Urothelium cell line (cell line): ENCODE measurements around the gene DEDD2.
A peak's percentile ranks its signal among the peaks of the same experiment; 100 is the strongest.

Experiments used
- DNase-seq: peaks from one replicate; pipeline ENCODE4 v3.0.0; 2011; ENCODE audit warnings: low spot score, mixed read lengths
- FAIRE-seq: peaks from 2 replicates; lab custom pipeline; 2011; peaks lifted over from hg19 to GRCh38; lab: Jason Lieb, UNC

Gene DEDD2

DNA sequence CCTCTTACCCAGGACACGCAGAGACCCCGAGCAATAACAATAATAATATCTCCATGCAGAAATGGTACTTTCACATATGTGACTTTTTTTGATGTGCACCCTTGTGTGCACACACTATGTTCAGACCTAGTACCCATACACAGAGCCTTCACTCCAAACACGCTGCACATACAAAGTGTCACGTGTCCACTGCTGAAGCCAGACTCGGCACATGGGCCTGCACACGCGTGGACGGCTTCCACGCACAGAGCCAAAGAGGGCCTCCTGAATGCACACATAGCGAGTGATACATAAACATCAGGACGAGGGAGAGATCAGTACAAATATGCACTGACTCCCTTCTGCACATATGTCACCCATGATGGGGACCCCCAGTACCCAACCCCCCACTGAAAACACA is 43.3 kb downstream of the DEDD2 start:
- DNase-seq: no peak
- FAIRE-seq: peak; percentile 72

DNA sequence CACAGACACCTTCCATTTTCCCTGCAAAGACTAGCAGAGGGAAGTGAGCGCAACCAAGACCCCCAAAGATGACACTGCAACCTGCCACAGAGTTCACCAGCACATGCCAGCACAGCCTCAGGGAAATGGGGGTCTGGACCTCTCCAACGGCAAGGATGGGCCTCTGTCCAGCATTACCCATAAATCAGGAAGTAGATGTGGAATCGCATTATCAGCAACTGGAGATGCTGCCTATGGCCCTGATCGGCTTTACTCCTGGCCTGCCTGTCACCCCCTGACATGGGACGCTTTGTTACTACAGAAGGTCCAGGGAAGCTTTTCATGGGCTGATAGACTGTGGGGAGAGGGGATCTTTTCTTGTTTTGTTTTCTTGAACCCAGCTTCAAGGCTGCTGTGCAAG is 43.8 kb downstream of the DEDD2 start:
- DNase-seq (no peak), FAIRE-seq (no peak)

DNA sequence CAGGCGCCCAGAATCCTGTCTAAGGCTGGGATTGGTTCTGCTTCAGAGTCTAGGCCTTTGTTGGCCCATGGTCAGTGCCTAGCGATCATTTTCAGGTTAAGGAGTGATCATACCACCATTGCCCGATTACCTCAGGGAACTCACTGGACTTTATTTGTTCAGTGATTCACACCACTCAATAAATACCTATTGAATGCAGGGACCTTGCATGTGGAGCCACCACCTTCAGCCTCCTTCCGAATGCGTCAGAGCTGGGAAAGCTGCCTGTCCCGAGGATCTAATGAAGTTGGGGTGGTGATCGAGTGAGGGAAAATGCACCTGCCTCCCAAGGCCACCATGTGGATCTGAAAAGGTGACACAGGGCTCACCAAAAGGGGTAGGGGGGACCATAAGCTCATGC is 45.2 kb downstream of the DEDD2 start:
- FAIRE-seq (no peak), DNase-seq (no peak)

DNA sequence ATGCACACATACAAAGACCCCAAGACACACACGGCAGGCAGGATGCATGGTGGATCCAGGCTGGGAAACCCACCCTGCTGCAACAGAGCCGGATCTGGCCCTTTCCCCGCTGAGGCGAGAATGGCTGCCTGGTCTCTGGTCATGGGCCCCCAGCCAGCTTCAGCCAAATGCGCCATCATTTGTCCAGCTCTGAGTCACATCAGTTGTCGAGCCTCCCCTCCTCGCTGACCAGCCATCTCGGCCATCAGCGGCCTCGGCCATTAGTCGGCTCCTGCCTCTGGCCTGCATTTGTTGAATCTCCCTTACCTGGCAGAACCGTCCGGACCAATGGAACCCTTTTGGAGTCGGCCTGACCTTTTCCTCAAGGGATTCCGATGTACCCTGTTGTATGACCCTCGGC is 46.8 kb downstream of the DEDD2 start:
- FAIRE-seq (no peak), DNase-seq (no peak)

DNA sequence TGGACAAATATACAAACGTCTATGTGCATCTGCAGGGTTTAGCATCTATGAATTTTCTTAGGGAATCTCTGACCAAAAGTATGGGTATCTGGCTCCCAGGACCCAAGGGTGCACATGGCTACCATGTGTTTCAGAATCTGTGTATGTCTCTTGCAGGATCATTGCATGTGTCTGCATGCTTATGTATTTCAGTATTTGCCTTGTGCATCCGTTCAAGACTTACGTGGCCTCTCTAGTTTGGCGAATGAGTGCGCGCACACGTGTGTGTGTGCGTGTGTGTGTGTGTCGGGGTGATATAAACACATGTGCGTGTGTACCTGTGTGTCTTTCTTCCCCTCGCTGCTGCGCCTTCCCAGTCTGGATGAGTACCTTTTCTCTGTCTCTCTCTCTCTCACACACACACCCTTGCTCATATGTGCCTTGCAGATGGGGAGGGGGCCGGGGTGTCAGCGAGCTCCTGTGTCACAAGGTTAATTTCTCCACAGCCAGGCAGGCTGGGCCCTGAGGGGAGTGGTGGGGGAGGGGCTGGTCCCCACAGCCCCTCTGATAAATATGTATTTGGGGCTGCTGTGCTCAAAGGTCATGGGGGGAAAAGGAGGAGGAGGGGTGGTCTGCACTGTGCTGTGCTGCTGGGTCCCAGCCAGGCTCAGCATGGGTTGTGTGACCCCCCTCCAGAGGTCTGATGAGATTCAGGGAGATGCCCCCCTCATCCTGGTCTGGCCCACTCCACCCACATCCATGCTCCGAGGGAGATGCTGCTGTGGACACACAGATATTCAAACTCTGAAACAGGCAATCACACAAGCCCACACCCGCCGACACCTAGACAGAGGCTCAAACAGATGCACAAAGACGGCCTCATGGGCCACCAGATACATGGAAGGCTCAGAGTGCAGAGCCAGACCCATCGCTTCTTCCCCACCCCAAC is 47.7 kb downstream of the DEDD2 start:
- FAIRE-seq: peak; percentile 23

DNA sequence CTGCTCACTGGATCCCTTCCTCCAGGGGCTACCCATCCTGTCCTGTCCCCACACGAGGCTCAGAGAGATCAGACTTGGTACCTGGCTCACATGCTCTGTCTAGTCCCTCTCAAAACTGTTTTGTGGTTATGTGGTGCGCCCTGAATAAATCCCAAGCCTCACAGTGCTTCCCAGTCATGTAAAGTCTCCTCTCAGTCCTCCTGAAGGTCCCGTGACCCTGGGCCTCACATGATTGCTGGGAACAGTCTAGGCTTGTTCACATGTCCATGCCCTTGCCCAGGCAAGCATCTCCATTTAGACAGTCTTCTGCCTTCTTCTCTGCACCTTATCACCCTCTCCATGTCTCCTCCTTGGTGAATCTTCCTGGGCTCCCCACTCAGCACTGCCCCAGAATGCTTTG is 49.3 kb downstream of the DEDD2 start:
- FAIRE-seq (no peak), DNase-seq (no peak)

More for the DNA sequence above, 47.7 kb downstream of the DEDD2 start:
- no peak for DNase-seq

DNA sequence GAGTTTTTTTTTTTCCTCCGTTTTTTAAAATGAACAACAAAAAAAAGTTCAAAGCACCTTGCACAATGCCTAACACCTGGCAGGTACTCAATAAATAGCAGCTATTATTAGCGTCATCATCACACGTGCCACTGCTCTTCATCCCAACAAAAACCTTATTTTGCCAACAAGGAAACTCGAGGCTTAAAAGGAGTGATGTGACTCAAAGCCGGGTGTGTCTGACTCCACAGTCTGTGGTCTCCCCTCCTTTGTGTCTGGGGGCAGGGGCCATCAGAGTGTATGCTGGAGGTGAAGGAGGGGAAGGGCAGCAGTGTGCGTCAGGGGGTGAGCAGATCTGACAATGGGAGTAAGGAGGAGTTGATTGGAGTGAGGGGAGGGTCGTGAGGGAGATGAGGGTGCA is 51.2 kb downstream of the DEDD2 start:
- FAIRE-seq (no peak), DNase-seq (no peak)

DNA sequence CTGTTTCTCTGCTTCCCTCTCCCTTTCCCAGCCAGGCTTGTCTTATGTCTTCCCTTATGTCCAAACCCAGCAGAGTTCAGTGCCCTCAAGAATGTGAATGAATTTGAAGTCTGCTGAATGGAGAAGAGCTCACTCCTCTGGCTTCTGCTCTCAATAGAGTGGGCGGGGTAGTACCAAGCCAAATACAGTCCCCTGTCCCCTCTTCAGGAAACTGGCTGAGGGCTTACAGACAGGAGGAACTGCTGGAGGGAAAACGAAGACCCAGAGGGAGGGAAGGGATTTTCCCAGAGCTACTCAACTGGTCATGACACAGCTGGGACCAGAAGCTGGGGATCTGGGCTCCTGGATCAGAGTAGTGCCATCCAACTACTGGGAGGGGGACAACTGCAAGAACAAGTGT is 52.3 kb downstream of the DEDD2 start:
- DNase-seq (no peak), FAIRE-seq (no peak)

DNA sequence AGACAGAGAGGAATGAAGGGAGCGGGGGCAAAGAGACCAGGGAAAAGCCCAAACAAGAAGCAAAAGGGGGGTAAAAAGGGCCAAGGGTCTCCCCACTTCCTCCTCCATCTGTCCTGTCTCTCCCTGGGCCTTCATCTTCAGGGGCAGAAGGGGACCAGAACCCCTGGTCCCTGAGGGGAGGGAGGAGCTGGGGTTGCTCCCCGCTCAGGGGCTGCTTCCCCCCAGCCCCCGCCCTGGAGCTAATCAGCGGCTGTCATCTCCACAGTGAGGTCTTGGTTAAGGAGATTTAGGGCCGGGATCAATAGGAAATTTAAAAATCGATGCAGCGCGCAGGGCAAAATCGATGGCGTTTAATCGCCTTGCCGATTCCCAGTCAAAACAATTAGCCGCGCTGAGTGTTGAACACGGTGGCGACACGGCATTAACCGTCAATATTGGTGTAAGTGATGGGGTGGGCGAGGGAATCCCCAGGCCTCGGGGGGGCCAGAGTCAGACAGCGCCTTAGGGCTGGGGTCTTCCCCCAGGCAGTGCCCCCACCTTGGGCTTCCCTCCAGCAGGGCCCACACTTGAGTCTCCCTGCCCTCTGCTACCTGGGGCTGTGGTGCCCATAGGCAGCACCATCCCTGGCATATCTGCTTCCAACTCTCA is 55.7 kb downstream of the DEDD2 start:
- DNase-seq (no peak), FAIRE-seq (no peak)

DNA sequence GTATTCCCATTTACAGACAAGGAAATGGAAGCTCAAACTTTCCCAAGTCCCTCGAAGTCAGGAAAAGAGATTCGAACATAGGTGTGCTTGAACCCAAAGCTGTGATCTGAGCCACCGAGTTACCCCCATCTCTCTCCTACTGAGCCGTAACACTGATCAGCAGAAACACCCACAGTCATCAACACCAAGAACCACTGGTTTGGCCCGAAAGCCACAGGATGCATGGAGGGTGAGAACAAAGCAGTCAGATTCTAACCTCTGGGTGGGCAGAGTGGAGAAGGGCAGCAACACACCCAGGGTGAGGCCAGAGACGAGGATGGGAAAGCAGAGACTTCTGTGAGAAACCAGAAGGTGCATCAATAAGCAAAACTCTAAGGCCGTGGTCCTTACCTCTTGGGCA is 57.5 kb downstream of the DEDD2 start:
- no peak for DNase-seq
- FAIRE-seq: no peak

DNA sequence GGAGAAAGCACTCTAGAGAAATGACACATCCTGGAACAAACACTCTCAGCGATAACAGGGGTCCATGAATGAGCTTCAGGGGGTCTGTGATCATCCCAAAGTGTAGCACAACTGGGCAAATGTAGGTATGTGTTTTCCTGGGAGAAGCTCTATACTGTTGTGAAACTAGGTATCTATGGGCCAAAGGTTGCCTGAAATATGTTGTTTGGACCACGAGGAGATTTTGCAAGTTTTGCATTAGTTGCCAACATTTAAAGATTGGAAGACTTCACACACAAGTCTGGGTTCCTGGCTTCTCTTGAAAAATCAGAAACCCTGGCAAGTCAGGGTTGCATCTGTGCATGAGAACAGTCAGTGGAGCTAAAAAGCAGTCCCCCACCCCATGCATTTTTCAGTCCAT is 58.6 kb downstream of the DEDD2 start:
- FAIRE-seq: no peak
- no peak for DNase-seq

DNA sequence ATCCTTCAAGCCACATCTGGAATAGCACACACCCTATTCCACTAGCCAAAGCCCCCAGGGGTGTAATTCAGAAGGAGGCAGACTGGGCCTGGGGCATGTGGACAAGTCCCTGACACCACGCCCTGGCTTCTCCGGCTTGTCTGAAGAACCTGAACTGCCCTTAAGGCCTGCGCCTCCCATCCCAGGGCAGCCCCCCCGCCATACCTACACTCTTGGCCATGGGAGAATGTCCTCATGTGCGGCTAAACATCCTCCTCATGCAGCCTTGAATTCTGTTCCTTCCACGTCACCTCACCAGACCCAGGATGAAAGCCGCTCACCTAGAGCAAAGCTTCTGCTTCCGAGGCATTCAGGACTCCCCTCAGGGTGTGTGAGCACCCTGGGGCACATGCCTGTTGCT is 60.9 kb downstream of the DEDD2 start:
- DNase-seq (no peak), FAIRE-seq (peak; percentile 37)

DNA sequence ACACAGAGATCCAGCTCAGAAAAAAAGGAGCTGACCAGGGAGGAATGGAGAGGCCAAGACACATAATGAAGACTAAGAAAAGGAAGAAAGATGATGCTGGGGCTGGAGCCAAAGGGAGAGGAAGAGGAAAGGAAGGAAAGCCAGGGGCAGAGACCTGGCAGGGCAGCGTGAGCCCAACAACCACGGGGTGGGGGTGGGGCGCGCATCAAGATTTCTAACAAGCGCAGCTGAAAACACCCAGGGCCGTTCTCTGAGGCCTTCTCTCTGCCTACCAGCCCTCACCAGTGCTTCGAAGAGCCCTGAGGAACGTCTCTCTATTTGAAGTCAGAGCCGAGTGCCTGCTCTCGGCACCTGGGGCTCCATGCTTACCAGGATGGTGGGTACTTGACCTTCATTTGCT is 61.7 kb downstream of the DEDD2 start:
- FAIRE-seq: no peak
- no peak for DNase-seq

DNA sequence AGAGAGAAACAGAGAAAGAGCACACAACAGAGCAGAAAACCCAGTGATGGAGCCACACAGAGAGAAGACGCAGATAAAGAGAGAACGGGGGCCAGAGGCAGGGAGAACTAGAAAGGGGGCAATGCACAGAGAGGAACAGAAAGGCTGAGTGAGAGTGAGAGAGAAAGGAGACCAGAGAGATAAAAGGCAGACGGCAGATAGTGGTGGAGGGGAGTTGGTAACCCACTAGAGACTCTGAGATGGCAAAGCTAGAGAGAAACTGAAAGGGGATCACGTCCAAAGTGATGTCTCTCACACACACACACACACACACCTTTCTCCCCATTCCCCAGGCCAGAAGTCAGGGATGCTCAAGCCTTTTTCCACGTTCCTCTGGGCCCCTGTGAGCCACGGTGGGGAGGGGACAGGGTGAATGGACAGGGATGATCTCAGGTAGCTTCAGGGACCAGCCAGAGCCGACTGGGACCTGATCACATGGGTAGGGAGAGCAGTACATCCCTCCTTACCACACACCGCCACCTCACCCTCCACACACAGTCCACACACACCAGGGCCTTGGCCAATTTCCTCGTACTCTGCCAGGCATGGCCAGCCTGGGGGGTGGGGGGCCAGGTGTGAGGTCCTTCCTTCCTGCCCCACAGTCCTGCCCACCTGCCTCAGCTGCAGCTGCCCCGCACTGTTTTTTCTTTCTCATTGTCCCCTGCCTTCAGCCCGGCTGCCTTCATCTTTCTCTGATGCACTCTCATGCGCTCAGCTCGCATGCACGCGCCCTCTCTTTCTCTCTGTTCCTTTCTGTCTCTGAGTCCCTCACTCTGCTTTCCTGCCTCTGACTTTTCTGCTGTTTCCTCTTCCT is 62.8 kb downstream of the DEDD2 start:
- DNase-seq (no peak), FAIRE-seq (no peak)

DNA sequence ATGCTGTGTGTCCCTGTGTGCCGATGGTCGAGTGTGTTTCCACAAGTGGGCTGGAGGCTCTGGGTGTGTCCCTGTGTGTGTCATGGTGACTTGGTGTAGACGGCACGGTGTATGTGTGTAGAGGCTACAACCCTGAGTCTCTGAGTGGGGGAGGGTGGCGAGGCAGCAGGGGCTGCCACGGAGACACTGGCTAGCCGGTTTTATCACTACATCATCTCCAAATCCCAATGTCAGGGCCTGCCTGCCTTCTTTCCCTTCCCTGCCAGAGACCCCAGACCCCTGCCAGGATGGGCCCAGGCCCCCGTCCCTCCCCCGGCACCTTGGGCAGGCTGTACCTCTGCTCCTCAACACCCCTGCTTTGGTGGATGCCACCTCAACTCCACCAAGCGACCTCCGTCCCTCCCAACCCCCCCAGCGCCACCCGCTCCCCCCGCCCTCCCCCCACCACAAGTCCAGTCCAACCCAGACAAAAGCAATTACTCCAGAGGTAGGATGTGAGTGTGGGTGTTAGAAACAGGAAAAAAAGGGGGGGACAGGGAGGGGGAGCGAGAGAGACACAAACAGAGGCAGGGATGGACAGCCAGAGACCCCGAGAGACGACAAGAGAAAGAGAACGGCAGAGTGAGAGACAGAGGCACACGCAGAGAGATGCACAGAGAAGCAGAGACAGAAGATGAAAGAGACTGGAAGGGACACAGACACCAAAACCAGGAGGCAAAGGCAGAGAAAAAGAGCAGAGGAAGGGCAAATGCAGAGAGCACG is 63.6 kb downstream of the DEDD2 start:
- DNase-seq (no peak), FAIRE-seq (no peak)

DNA sequence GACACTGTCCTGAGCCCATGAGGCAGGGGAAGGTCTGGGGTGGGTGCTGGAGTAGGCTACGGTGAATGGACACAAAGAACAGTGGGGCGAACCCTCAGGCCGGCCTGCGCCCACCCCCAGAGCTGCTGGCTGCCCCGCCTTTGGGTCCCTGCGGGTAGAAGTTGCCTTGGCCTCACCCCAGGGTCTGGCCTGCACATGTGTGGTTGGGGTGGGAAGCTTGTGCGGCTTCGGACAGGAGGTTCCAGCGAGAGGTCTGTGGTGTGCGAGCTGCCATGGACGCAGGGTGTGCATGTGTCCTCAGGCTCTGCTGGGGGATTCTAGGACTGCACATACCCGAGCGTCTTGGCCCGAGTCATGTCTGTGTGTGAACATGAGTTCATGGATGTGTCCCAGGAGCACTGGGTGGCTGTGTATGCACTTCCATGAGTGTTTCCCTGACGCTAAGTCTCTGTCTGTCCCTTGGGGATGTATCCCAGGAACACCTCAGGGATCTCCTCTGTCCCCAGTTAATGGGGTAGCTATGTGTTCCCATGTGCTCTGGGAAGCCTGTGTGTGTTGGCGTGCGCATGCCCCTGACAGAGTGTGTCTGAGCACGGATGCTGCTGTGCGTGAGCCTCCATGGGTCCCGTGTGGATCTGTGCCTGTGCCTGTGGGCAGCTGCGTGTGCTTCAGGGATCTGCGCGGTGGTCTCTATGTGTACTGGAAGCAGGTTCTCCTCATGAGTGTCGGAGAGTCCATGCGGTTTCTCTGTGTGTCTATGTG is 64.4 kb downstream of the DEDD2 start:
- FAIRE-seq (no peak), DNase-seq (no peak)

DNA sequence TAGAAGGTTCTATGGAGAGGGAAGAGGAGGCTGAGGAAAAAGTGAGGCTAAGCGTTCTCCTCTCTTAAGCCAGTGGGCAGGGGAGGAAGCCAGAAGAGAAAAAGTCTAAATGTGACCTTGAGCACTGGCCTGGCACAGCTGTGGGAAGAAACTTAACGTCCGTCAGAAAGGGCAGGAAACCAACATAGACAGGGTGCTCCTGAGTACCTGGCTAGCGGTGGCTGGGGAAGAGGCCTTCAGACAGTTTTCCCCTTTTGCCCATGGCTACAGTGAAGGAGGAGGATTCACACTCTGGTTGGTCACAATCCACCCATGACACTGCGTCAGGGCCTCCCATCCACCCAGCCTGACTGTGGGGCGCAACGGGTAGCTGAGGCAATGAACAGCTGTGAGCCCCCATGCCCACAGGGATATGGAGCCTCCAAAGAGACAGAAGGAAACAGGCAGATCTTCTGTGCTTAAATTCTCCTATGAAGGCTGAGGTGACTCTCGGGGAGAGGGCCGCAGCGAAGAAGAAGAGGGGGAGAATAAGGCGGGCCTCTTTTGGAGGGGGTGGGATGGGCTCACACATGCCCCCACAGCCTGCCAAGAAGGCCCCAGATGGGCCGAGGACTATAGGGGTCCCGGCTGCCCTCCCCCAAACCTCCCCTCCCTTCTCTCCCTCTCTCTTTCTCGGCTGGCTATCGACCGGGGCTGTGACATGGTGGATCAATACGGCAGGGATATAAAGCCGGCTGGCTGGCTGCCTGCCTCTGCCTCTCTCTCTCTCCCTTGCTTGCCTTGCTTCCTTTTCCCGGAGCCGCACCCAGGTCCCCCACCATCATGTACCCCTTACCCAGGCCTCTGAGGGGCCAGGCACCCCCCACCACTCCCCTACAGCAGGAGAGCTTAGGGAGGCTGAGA is 65.4 kb downstream of the DEDD2 start:
- DNase-seq (no peak), FAIRE-seq (no peak)

DNA sequence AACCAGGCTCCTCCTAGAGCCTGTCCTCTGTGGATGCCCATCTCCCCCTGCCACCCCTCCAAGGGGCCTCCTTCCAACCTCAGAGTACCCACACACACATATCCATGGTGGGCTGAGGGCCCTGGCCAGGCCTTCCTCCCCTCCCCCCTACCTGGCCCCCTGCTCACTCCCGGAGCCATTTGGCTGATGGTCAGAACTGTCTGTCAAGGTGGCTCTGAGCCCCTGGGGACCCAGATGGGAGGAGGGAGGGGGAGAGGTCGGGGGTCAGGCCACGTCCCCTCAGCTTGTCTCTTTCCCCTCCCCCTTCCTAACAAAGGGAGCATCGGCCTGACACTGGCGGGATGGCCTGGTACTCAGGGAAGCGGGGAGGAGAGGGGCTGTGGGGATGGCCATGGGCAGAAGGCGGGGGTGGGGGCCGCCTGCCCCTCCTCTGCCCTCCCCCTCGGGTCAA is 66.5 kb downstream of the DEDD2 start:
- DNase-seq (no peak), FAIRE-seq (no peak)

DNA sequence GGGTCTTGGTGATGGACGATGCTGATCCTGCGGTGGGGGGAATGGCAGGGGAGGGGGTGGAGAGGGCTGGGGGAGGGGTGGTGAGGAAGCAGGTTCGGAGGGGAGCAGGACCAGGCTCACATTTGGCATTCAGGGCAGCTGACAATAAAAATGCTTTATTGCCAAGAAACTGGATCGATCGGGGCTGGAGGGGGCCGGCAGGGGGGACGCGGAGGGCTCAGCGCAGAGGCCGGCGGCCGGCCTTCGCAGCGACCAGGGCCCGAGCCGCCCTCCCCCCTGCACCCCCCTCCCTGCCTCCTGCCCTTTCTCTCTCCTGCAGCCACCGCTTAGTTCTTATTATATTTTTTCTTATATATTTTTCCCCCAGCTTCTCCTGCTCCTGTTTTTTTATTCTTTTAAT is 67.1 kb downstream of the DEDD2 start:
- FAIRE-seq: no peak

More for the DNA sequence above, 67.1 kb downstream of the DEDD2 start:
- no peak for DNase-seq
